ENCODE data around the gene GPRC5C.

GRCh38 chr17:74386386-74386785 lies 45.5 kb upstream of the GPRC5C start:
- TF ChIP-seq REST (IDR thresholded peaks at IDR 0.05; ENCODE audit: borderline replicate concordance) (no peak), CTCF (IDR thresholded peaks at IDR 0.05; ENCODE audit: poor library complexity, severe bottlenecking) (no peak)

Data from neural cell (in vitro differentiated cells).